GM12892 (cell line): ENCODE results near the gene ZMAT1.

Source experiments
- DNase-seq: peaks from one replicate; pipeline ENCODE4 v3.0.0; 2011; ENCODE audit not compliant: insufficient read length
- FAIRE-seq: peaks from 2 replicates; lab custom pipeline; 2011; peaks lifted over from hg19 to GRCh38; lab: Jason Lieb, UNC
- POLR2A ChIP-seq: IDR thresholded peaks from 2 replicates; pipeline ENCODE4 v1.6.1; 2011; ENCODE audit warnings: low read depth, low read length, control low read depth
- POLR2AphosphoS5 ChIP-seq: IDR thresholded peaks from 2 replicates; pipeline ENCODE4 v1.6.1; 2011; ENCODE audit warnings: low read depth, low read length, control low read depth
- TAF1 ChIP-seq: IDR thresholded peaks from 2 replicates; pipeline ENCODE4 v1.6.1; 2011; ENCODE audit warnings: low read depth, mild to moderate bottlenecking, control low read depth, low read length, borderline replicate concordance

The ZMAT1 gene

DNA sequence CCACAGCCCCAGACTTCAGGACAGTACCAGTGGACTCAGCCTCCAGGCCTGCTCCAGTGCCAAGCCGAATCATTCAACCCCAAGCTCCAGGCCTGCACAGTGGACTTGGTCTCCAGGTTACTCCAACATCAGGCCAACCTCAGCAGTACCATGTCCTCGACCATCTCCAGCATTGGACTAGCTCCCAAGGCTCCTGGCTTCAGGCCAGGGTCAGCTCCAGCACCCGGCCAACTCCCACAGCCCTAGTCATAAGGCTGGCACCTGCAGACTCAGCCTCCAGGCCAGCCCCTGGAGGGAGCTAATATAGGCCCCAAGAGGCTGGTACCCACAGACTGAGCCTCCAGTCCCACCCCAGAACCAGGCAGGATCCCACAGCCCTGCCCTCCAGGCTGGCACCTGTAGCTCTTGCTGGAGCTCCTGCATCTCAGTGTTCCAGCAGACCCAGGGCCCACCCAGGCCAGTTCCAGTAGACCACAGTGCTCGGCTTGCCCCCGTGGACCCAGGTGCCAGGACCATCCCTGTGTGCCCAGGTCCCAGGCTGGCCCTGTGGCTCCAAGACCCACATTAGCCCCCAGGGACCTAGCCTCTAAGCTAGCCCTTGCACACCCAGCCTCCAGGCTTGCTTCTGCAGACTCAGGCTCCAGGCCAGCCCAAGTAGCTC, 25.6 kb downstream of the ZMAT1 start:
- DNase-seq (no peak), FAIRE-seq (no peak)
- TF ChIP-seq POLR2A (no peak), POLR2AphosphoS5 (no peak), TAF1 (no peak)

DNA sequence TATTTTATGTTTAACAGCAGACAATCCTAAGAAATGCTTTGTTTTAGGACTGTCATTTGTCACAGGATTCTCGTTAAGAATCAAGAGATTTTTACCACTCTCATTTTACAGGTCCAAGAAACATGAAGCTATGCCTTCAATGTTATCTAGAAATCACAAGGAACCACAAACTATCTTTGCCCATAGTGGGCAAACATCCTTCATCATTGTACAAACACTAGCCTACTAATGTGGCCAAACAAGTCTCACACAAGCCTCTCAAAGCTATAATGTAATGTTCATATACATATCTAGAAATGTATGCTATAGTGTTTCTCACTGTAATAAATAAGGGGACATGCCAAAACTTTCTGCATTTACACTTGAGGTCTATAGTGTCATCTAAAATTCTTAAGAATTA, 26.8 kb downstream of the ZMAT1 start:
- DNase-seq: no peak

More for the DNA sequence above, 26.8 kb downstream of the ZMAT1 start:
- TF ChIP-seq POLR2AphosphoS5: no peak
- no peak for TF ChIP-seq POLR2A
- no peak for FAIRE-seq
